Esophagus squamous epithelium (tissue), 4 donors: Measurements from ENCODE around the gene TWF1.
"Not testable (repeated sequence)": the region's sequence is repeated elsewhere in the genome, so short reads cannot be mapped to it uniquely, and the experiment has no call there.

Experiments used
- POLR2A ChIP-seq, 4 donors: fragments of 450-650 bp; IDR thresholded peaks; one replicate each; pipeline ENCODE4 v1.6.1; 2017; ENCODE audit warnings: antibody characterized with exemption in 4 of 4, mild to moderate bottlenecking in 4 of 4, moderate library complexity in 3 of 4
- TF ChIP-seq, protein P1 (sequence below), 6 experiments: fragments of 450-650 bp in 4 of 6; fragments of 200-600 bp in 2 of 6; sonication (generic) in 2 of 6; IDR thresholded peaks; one replicate each; pipeline ENCODE4 v1.5.1; 2016 to 2019; ENCODE audit warnings: antibody characterized with exemption in 6 of 6, mild to moderate bottlenecking in 4 of 6, moderate library complexity in 4 of 6

DNA sequence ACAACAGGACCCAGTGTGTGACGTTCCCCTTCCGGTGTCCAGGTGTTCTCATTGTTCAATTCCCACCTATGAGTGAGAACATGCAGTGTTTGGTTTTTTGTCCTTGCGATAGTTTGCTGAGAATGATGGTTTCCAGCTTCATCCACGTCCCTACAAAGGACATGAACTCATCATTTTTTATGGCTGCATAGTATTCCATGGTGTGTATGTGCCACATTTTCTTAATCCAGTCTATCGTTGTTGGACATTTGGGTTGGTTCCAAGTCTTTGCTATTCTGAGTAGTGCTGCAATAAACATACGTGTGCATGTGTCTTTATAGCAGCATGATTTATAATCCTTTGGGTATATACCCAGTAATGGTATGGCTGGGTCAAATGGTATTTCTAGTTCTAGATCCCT, 54.8 kb downstream of the TWF1 start:
- TF ChIP-seq, protein P1, sequence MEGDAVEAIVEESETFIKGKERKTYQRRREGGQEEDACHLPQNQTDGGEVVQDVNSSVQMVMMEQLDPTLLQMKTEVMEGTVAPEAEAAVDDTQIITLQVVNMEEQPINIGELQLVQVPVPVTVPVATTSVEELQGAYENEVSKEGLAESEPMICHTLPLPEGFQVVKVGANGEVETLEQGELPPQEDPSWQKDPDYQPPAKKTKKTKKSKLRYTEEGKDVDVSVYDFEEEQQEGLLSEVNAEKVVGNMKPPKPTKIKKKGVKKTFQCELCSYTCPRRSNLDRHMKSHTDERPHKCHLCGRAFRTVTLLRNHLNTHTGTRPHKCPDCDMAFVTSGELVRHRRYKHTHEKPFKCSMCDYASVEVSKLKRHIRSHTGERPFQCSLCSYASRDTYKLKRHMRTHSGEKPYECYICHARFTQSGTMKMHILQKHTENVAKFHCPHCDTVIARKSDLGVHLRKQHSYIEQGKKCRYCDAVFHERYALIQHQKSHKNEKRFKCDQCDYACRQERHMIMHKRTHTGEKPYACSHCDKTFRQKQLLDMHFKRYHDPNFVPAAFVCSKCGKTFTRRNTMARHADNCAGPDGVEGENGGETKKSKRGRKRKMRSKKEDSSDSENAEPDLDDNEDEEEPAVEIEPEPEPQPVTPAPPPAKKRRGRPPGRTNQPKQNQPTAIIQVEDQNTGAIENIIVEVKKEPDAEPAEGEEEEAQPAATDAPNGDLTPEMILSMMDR (IDR thresholded peaks at IDR 0.05) = not testable (repeated sequence)
- TF ChIP-seq POLR2A (IDR thresholded peaks at IDR 0.05) = not testable (repeated sequence)
